ENCODE data around the gene C21orf58. TPM values are rescaled to one million over a fixed set of nuclear protein-coding genes. Genes with fewer than 3 reads are reported as not detected.

C21orf58 gene
- 2.9 and 10.3 TPM in 2 replicates for total RNA-seq

GRCh38 chr21:46323710-46324389 lies at the start of gene C21orf58, which contains the start of gene PCNT:
TSS of gene C21orf58 (minus strand) at chr21:46323870. CDS start at chr21:46322738, 1,132 bp downstream.
TSS of gene PCNT (plus strand) at chr21:46324156. CDS start at chr21:46324229, 73 bp downstream.

GRCh38 chr21:46285761-46286647 lies 37.7 kb downstream of the C21orf58 start, which contains the start of gene YBEY:
TSS of gene YBEY (plus strand) at chr21:46286342. CDS start at chr21:46286914, 572 bp downstream.

GRCh38 chr21:46285206-46285661 lies 38.4 kb downstream of the C21orf58 start, which contains the start of gene MCM3AP:
TSS of gene MCM3AP (minus strand) at chr21:46285611. CDS start at chr21:46285286, 325 bp downstream.

Other genes starting within 250 kb of the C21orf58 start
- gene COL6A2, start 225.8 kb downstream of the C21orf58 start, total RNA-seq: 187 and 256 TPM in 2 replicates
- not detected in 2 replicates for gene FTCD, start 168.3 kb downstream of the C21orf58 start, total RNA-seq
- gene SPATC1L, start 139.4 kb downstream of the C21orf58 start, total RNA-seq: 20.7 TPM in 1 of 2 replicates, not detected in the other
- gene LSS, start 95.1 kb downstream of the C21orf58 start, total RNA-seq: 66.0 and 103 TPM in 2 replicates
- 56.5 and 60.6 TPM in 2 replicates for gene MCM3AP, start 38.3 kb downstream of the C21orf58 start, total RNA-seq
- gene YBEY, start 37.5 kb downstream of the C21orf58 start, total RNA-seq: 11.1 and 21.6 TPM in 2 replicates
- gene PCNT, start 286 bp upstream of the C21orf58 start, total RNA-seq: 18.5 and 24.0 TPM in 2 replicates
- gene DIP2A, start 135.0 kb upstream of the C21orf58 start, total RNA-seq: 17.6 and 19.0 TPM in 2 replicates

Measured in mesangial cell (primary cell).